AG04449 (cell line): ENCODE measurements around the gene MAPK9.

Experiments used
- CTCF ChIA-PET: fragments of 350-600 bp; formaldehyde crosslinking; extraction: SDS; loops from one replicate; lab custom pipeline; 2021; ENCODE audit warnings: antibody characterized with exemption; lab: Yijun Ruan, JAX
- POLR2A ChIA-PET: fragments of 400-600, 350-600 bp; formaldehyde crosslinking; extraction: SDS; loops from one replicate; lab custom pipeline; 2020; ENCODE audit warnings: antibody characterized with exemption, inconsistent platforms; lab: Yijun Ruan, JAX
- DNase-seq: peaks from one replicate; pipeline ENCODE4 v3.0.0-alpha.2; 2010; ENCODE audit warnings: low read depth, low spot score
- H3K4me3 ChIP-seq: 2 replicates; pipeline ENCODE4 v1.5.1; 2011; ENCODE audit warnings: low read depth, mild to moderate bottlenecking, control low read depth, low read length
- CTCF ChIP-seq: IDR thresholded peaks from one replicate; pipeline ENCODE4 v1.5.1; 2011; ENCODE audit warnings: mild to moderate bottlenecking, moderate library complexity, low read length, control low read depth, inconsistent platforms; ENCODE audit not compliant: insufficient read depth; ENCODE audit errors: missing control alignments

MAPK9 gene

GRCh38 chr5:180217797-180218196 lies 74.1 kb downstream of the MAPK9 start:
- no peak for DNase-seq
- H3K4me3 ChIP-seq: no peak overlapping the region
- ChIA-PET POLR2A (no interaction called here), CTCF (no interaction called here)
- TF ChIP-seq CTCF: no peak

- no peak overlapping the region for H3K4me3 ChIP-seq
- ChIA-PET CTCF (interaction anchor here (1.3 kb wide), 1 partner anchor 8 kb away, joined by 4 read pairs; no protein-coding TSS in a partner anchor), POLR2A (no interaction called here)
- no peak for DNase-seq
- no peak for TF ChIP-seq CTCF
These were observed 75.2 kb downstream of the MAPK9 start for GRCh38 chr5:180216646-180217171.

GRCh38 chr5:180215783-180216630 lies 75.9 kb downstream of the MAPK9 start:
- DNase-seq: no peak
- POLR2A ChIA-PET: no interaction called here
- no peak overlapping the region for H3K4me3 ChIP-seq
- TF ChIP-seq CTCF: no peak
- CTCF ChIA-PET: interaction anchor here (1.3 kb wide), 1 partner anchor 8 kb away, joined by 4 read pairs; no protein-coding TSS in a partner anchor

- H3K4me3 ChIP-seq: no peak overlapping the region
- ChIA-PET CTCF (no interaction called here), POLR2A (no interaction called here)
- TF ChIP-seq CTCF: no peak
- DNase-seq: no peak
These were observed 76.8 kb downstream of the MAPK9 start for GRCh38 chr5:180214870-180215770.

GRCh38 chr5:180213657-180214207 lies 78.2 kb downstream of the MAPK9 start:
- ChIA-PET POLR2A (no interaction called here), CTCF (no interaction called here)
- TF ChIP-seq CTCF: no peak
- no peak for DNase-seq
- H3K4me3 ChIP-seq: no peak overlapping the region
